Adipose tissue (tissue), 3 donors: ENCODE data around the gene RFT1. TPM values are rescaled to one million over a fixed set of nuclear protein-coding genes. Genes with fewer than 3 reads are reported as not detected.

ENCODE experiments used
- H3K27ac ChIP-seq: one replicate; pipeline ENCODE4 v1.5.1; 2013; ENCODE audit warnings: low read depth, low read length
- WGBS, 3 donors: extraction: QIAGEN DNeasy Blood & Tissue Kit; methylation state at CpG; one replicate each; pipeline ENCODE4 v1.1.7; 2013; 5-methylcytosine and 5-hydroxymethylcytosine counted together
- polyA plus RNA-seq, 3 donors: library from polyadenylated mRNA; stranded (reverse); fragments of 200-250 nt; gene quantifications; one replicate each; pipeline ENCODE4 v1.2.3, GENCODE V29; 2013
- donor health status: healthy with polysubstance abuse.
- donor health status: Bipolar disorder and iron deficiency.
- donor health status: healthy.

Gene RFT1
- polyA plus RNA-seq, 3 donors = 6.7 to 14.3 (median 10.0) TPM

DNA sequence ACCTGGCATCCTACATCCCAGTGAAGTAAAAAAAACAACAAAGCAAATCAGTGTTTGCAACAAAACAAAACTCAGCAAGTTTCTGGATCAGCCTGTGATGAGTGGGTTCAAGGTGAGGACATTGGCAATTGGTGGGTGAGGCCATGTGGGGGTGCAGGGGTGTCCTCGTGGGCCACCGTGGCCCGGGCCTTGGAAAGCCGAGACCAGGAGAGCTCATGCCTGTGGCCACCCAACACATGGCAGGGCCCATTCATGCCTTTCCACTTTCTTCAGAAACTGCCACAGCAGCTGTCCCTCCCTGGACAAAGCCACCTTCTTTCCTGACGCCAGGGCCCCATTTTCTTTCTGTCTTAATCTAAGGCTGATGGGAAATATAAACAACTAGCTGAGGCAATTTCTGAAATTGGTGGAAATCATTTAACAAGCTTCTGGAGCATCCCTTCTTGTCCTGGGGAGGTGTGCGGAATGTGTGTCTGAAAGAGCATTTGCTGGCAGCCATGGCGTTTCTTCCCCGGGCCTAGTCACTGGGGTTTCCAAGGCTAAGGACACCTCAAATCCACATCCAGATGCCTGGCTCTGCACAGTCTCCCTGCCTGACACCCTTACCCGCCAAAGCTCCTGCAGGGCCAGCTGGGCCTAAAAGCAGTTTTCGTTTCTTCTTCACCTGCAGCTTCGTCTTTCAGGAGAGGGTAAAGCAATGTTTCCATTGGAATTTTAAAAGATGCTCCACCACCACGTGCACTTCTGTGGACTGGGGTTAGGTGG, 50.3 kb downstream of the RFT1 start:
- H3K27ac ChIP-seq = no peak overlapping the region
- 85 to 91% (median 90%) methylated on average over 12 of the region's 12 CpGs for WGBS, 3 donors

DNA sequence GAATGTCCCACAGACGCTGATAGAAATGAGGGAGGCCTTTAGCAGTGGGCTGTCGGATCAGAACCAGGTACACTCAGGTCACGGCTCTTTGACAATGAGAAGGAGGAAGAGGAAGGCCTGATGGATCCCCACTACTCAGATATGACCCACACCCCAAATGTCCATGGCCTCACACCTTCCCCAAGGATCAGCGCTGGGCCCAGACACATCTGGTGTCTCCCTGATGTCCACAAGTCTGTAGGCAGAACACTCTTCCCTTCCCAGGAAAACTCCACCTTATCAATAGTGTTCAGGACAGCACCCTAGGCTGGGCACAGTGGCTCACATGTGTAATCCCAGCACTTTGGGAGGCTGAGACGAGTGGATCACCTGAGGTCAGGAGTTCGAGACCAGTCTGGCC, 51.1 kb downstream of the RFT1 start:
- H3K27ac ChIP-seq = no peak overlapping the region
- WGBS, 3 donors = 94 to 96% (median 95%) methylated on average over 6 of the region's 6 CpGs

DNA sequence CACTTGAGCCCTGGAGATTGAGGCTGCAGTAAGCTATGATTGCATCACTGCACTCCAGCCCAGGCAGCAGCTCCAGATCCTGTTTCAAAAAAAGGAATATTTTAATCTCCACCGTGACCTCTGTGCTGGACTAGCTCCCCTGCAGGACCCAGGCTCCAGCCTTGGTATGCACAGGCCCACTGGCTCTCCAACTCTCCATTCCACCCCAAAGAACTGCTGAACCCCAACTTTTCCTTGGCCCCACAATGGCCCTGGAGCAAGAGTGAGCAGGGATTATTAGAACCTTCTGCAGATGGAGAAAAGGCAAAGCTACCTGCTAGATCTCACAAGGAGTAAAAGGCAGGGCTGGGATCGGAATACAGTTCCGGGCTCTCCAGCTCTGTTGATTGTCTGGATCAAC, 51.6 kb downstream of the RFT1 start:
- 88 to 90% (median 88%) methylated on average over 3 of the region's 3 CpGs for WGBS, 3 donors

DNA sequence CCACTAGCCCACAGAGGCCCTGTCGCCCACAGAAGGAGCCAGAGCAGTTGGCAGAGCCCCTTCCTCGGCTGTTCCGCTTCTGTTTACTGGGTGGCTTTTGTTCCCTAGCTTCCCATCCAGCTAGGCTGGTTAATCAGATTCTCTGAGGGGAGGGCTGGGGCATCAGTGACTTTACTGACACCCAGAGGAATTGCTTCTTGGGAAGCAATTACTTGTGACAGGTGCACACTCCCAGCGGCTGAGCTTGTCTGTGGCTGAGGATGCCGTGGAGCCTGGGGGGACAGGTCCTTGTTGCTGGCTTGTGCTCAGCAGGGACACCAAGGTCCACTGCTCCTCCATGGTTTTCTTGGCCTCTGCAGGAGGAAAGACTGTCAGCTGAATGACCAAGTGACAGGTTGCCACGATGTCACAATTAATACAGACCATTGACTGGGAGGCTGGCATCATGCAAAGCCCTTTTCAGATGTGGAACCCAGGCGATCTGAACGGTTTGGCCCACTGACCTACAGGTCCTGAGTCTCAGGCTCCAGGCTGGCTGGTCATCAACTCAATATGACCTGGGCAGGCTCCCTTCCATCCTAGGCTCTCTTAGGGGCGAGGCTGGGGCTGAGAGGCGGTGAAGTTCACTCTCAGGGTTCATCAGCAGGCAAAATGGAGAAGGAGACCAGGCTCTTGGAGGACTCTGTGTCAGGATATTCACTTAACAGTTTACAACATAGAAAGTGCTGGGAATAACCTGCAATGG, 52.6 kb downstream of the RFT1 start:
- WGBS, 3 donors = 85 to 92% (median 91%) methylated on average over 10 of the region's 10 CpGs

More for the DNA sequence above, 51.6 kb downstream of the RFT1 start:
- no peak overlapping the region for H3K27ac ChIP-seq

DNA sequence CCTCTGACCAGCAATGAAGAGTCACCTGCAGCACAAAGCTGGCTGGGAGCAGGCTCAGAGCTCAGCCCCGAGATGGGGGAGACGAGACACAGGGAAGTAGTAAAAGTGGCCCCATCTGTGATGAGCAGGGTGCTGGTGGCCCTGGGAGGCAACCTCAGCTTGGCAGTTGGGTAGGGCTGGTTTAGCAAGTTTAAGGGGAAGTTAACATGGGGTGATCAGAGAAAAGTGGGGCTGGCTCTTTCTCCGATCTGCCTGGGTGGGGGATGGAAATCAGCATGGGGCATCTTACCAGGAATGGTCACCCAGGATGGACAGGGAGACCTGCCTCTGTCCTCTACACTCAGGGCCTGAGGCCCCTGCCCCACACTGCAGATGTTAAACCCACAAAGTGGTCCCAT, 54.5 kb downstream of the RFT1 start:
- WGBS, 3 donors = 63 to 84% (median 74%) methylated on average over 3 of the region's 3 CpGs
- no peak overlapping the region for H3K27ac ChIP-seq

More for the DNA sequence above, 52.6 kb downstream of the RFT1 start:
- H3K27ac ChIP-seq = no peak overlapping the region

DNA sequence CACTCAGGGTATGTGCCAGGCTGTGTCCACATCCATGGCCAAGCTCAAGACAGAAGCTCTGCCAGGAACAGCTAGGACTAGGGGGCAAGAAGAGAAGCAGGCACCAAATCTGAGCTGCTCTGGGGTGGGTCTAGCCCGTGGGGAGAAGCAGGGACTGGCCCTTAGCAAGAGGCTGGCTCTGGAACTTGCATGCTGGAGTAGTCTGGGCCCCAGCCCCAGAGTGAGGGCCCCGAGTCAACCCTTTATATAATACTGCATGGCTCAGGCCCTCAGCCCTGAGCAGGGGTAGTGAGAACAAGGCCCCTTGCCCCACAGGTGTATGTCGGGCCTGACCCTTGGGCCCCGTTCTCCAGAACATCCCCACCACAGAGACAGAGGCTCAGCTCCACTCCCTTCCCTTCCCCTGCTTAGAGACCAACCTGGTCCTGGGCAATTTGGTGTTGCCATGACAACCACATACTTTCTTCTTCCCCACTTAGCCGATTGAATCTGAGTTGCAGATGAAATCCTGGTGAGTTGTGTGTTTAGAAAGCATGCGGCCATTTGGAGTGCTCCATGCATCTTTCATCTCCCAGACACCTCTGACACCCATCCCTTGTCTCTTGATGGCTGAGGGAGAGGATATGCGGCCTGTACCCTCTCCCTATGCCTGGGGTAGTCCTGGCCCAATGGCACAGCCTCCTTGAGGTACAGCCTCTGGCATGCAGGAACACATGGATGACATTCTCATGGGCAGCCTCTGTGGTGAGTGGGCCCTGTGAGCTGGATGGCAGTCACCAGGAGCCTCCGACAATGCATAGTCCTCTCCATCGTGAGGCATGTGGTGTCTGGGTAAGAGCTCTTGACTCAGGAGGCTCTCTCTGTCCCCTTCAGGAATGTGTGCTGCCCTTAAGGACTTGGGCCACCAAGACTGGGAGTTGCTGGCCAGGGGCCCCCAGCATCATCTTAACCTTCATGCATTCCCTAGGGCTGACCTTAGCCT, 55.2 kb downstream of the RFT1 start:
- WGBS, 3 donors = 81 to 86% (median 83%) methylated on average over 9 of the region's 9 CpGs
- no peak overlapping the region for H3K27ac ChIP-seq

DNA sequence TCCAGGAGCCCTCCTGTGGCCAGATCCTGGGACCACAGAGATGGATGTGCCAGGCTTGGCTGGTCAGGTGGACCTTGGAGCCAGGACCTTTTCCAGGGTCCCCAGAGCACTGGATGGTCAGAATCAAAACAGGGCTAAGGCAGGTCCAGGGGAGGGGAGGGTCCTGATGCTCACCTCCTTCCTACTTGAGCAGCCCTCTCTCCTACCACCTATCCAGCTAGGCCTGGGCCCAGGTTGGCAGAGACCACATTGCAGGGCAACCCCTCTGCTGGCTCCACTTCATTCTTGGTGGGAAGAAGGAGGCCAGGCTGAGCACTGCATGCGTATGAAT, 55.9 kb downstream of the RFT1 start:
- H3K27ac ChIP-seq = no peak overlapping the region
- 94 to 100% (median 97%) methylated on average over 1 of the region's 1 CpG for WGBS, 3 donors

DNA sequence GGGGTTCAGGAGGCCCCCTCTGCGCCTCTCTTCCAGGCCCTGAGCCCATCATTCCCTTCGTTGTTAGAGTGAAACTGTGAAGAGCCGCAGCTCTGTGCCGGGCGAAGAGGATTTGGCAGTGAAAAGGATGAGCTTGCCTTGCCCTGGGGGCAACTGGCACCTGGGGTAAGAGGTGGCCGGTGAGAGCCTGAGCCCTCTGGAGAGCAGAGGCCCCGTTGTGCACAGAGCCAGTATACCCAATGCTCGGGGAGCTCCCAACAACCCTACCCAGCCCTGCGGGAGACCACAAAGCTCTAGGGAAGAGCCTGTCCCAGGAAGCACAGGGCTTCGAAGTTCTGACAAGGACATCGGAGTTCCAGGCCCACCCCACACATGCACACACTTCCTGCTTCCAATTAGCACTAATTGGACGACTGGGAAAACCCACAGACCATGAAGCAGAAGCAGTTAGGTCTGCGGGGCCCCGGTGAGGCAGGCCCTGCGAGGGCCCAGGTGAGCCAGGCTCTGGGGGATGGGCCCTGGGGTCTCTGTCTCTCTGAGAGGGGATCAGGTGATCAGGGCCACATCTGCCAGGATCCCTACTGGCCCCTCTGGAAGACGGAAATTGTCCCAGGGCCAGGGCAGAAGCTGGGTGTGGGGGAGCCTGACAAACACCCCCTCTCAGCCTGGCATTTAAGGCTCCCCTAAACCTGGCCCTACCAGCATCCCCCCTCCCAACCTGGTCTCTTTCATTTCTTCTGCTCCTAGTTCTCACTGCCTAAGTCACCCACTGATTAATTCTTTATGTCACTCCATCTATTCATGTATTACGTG, 56.5 kb downstream of the RFT1 start:
- H3K27ac ChIP-seq = no peak overlapping the region
- WGBS, 3 donors = 70 to 71% (median 70%) methylated on average over 17 of the region's 17 CpGs

DNA sequence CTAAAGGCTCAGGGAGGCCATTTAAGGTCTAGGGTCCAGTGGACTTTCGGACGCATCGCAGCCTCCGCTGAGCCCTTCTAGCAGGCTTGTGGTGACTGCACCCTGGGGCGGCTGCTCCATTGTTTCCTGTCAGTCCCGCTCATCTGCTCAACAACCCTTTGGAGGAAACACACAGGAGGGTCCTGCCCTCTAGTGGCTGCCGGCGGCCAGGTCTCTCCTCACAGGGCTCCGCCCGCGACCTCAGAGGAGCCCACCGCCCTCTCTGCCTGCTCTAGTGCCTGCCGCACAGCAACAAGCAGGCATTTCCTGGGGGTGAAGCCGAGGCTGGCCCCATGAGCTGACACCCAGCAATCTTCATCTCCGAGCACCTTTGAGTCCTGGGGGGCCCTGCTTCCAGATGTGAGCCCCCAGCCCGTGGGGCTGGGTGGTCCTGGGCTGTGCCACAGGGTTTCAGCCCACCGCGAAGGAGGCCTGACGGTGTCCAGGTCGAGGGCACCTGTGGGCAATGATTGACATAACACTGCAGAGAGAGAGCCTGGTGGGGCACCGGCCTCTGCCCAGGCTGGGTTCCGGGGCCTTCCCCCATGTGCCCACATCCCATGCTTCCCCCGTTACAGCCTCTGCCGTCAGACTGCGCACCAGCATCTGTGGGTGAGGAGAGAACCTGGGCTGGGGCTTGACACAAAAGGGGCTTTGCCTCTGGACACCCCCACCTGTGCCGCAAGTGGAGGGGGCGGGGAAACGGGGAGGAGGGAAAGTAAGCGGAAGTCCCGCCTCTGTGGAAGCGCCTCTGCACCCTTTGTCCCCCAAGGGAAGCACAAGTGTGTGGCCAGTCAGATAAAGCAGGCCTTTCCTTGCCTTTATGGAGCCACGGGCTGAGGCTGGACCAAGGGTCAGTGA, 57.3 kb downstream of the RFT1 start:
- H3K27ac ChIP-seq = no peak overlapping the region
- WGBS, 3 donors = 1 to 6% (median 3%) methylated on average over 32 of the region's 32 CpGs

DNA sequence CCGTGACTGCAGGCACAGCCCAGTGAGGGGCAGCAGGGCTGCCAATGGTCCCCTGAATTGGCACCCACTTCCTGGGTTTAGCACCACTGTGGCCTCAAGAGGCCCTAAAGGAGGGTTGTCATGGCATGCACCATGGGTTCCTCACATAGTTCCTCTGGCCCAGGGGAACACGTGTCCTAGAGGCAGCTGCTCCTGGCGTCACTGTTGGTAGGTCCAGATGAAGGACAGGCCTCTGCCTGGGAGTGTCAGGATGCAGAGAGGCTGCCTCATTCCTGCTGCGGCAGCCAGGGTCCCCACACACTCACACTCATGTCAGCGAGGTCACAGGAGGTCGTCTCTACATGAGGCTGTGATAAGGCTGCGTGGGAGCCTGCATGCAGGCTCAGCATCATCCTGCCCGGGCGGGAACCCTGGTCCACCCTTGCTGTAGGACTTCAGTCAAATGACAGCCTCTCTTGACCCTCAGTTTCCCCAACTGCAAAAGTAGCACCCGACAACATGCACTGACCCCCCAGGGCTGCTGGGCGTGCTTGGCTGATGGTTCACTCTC, 58.3 kb downstream of the RFT1 start:
- WGBS, 3 donors = 67 to 86% (median 83%) methylated on average over 11 of the region's 11 CpGs

DNA sequence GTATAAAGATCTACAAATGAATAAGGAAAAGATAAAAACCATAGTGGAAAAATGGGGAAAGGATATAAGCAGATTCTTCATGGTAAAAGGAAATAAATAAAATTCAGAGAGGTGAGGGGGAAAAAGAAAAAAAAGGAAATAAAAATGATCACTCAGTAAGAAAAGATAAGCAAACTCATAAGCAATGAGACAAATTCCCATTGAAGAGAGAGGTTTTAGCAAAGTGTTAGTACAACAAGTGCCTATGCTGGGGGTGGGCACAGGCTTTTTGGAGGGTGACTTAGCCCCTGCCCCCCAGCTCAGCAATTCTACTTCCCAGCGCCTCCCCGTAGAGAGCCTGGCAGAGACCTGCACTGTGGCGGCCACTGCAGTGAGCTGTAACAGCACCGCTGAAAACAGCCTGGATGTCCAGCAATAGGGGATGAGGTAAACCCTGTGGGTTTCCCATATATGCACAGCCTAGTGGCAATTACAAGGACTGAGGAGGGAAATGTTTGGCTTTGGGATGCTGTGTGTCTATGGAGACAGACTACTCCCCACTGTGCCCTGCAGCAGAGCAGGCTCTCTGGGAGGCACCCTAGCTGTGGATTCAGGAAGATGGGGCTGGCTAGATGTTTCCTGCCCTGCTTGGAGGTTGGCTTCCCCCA, 60.7 kb downstream of the RFT1 start:
- H3K27ac ChIP-seq = no peak overlapping the region
- WGBS, 3 donors = 68 to 87% (median 71%) methylated on average over 4 of the region's 4 CpGs

More for the DNA sequence above, 58.3 kb downstream of the RFT1 start:
- H3K27ac ChIP-seq = no peak overlapping the region

DNA sequence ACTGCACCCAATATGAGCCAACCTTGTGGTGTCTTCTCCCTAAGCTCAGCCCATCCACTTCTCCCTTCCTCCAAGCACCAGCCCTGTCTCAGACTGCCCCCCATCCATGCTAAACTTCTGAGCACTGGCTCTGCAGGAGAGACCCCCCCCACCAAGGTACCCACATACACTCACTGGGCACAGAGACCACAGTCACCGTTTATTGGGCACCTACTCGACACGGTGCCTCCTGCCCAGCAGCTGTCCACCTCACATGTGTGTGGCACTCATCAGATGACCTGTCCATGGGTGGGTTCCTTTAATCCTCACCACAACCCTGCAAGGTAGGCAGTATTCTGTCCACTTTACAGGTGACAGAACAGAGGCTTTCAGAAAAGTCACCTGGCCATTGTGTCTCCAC, 62.1 kb downstream of the RFT1 start:
- 87 to 93% (median 88%) methylated on average over 3 of the region's 3 CpGs for WGBS, 3 donors
- no peak overlapping the region for H3K27ac ChIP-seq

DNA sequence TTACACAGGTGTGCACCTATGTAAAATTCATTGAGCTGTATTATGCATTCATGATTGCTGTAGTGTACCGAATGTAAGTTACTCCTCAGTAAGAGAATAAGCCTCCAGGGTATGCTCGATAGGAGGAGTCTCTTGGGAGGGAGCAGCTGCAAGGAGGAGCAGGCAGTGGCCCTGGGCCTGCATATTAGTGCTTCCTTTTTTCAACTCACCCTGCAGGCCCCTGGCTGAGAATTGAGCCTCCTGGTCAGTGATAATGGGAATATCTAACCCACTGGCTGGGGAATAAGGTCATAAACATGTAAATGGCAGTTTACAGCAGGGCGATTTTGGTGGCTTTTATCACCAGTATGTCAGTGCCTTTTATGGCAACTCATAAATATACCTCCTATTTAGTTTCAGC, 62.7 kb downstream of the RFT1 start:
- H3K27ac ChIP-seq = no peak overlapping the region
- 68 to 82% (median 68%) methylated on average over 3 of the region's 3 CpGs for WGBS, 3 donors

DNA sequence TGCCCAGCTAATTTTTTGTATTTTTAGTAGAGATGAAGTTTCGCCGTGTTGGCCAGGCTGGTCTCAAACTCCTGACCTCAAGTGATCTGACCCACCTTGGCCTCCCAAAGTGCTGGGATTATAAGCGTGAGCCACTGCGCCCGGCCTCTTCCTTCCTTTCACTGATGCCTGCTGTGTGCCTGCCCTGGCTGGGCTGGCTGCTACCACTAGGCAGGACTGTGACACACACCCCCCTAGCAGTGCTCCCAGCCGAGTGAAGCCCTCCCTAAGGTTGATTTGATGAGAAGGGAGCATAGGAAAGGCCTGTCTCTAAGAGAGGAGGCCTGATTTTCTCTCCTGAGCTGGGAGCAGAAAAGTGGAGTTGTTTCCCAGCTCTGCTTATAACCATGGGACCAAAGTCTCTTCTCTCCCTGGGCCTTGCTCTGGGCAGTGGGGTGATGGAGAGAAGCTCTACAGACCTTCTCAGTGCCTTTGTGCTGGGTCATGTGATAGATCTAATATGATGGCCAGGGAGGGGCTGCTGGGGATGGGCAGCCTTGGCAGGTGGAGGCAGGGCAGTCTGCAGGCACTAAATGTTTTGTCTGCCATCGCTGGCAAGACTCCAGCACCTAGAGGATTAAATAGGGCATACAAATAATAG, 64.3 kb downstream of the RFT1 start:
- H3K27ac ChIP-seq = no peak overlapping the region
- whole genome bisulfite sequencing, 3 donors = 86 to 89% (median 88%) methylated on average over 7 of the region's 7 CpGs

DNA sequence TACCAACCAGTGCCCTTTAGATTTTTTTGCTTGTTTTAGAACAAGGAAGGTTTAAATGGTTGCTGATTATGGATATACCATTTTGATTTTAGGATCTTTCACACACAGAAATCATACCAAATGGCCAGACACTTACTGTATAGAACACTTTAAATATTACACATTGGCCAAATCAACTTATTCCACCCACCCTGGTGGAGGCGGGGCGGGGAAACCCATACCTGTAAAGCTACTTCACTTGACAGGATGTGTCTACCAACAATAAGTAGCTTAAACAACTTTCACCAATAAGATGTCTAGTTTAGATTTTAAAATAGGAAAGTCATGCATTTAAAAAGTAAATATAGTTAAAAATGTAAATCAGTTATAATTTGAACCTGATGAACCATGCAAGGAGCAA, 67.3 kb downstream of the RFT1 start:
- 93 to 95% (median 95%) methylated on average over 2 of the region's 2 CpGs for WGBS, 3 donors
- no peak overlapping the region for H3K27ac ChIP-seq

DNA sequence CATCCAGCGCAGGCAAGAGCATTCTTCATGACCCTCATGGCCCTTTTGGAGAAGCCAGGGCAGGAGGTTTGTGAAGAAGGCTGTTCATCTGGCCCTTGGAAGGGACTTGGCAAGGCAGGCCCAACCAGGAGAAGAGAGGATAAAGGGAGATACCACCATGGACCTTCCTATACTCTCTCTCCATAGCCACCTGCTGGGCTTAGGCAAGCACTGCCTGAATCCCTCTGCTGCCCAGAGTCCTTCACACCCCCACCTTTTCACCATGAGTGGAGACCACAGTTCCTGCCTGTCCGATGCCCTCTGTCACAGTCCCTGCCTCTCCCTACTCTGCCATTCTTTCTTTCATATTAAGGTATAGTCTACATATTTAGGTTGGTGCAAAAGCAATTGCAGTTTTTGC, 73.8 kb downstream of the RFT1 start:
- 86 to 98% (median 97%) methylated on average over 2 of the region's 2 CpGs for WGBS, 3 donors
- H3K27ac ChIP-seq = no peak overlapping the region
